ENCODE results near the gene PDZRN4. TPM values are rescaled to one million over a fixed set of nuclear protein-coding genes. Genes with fewer than 3 reads are reported as not detected.

PDZRN4 gene
- total RNA-seq, 2 donors from 2014 or later, result 0.89 to 1.6 TPM

DNA sequence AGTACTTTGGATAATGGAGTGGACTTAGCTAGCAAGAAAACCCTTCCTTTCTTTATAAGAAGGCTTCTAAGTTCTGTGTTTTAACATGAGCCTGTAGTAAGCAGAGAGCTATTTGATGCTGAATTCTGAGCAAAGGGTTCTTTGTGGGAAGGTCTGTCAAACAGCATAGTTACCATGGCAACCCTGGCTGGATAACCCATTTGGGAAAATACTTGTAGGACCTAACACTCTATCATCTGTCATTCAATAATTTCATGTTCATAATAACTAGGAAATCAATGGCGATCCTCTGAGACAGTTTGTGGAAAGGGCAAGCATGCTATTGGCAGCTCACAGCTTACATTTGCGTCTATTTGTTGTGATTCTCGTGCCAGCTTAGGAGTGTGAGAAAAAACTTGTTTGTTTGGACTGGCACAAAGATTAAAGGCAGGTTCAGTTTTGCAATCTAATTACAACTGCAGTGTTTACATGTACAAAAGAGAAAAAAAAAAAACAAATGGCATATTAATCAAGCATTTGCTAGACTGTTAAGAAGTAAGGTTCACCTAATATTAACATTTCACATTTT is 219.2 kb downstream of the PDZRN4 start:
- Histone ChIP-seq H3K4me3 (no peak overlapping the region), H3K27ac (no peak overlapping the region), H3K4me1 (no peaks in the 10 kb centered on the region), H3K27me3 (no peaks in the 10 kb centered on the region), H3K36me3 (no peaks in the 10 kb centered on the region), H3K9me3 (peaks cover 0 to 15% of the 10 kb centered on the region in 2 donors)
- TF ChIP-seq CTCF (IDR thresholded peaks at IDR 0.05), result no peak
- DNase-seq (ENCODE audit: low spot score), result no peak

DNA sequence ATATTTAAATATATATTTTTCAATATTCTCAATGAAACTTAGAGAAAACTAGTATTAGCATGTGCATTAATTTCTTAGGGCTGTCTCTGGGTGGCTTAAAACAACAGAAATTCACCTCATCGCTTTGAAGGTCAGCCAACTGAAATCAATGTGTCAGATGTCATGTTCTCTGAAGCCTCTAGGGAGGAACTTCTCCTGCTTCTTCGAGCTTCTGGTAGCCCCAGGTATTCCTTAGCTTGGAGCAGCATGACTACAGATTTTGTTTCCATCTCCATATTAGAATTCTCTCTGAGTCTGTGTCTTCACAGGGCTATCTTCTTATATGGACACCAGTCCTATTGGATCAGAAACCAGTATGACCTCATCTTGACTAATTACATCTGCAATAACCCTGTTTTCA is 221.5 kb downstream of the PDZRN4 start:
- no peak for TF ChIP-seq CTCF (IDR thresholded peaks at IDR 0.05)
- no peaks in the 10 kb centered on the region for H3K4me1 ChIP-seq
- peaks cover 0 to 17% of the 10 kb centered on the region in 2 donors for H3K9me3 ChIP-seq
- no peak overlapping the region for H3K27ac ChIP-seq
- DNase-seq (ENCODE audit: low spot score), result no peak
- no peaks in the 10 kb centered on the region for H3K36me3 ChIP-seq
- H3K4me3 ChIP-seq, result no peak overlapping the region
- H3K27me3 ChIP-seq, result no peaks in the 10 kb centered on the region

DNA sequence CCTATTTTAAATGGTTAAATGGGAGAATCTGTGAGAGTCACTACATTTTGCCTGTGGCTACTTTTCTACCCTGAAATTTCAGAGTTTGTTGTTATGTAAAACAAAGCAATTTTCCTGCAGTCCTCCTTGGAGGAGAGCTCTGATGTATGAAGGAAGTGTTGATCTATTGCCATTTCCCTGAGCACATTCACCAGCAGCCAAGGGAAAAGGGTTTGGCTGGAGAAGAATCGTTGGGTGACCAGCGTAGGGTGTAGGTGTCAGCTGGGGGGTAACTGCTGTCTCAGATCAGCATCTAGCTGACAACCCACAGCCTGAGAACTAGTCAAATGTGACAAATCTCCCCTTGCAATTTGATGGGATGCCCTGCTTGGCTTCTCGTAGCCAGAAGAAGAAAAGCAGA is 230.5 kb downstream of the PDZRN4 start:
- Histone ChIP-seq H3K9me3 (peaks cover 0 to 10% of the 10 kb centered on the region in 2 donors), H3K27ac (no peak overlapping the region)
- DNase-seq (ENCODE audit: low spot score), result no peak

DNA sequence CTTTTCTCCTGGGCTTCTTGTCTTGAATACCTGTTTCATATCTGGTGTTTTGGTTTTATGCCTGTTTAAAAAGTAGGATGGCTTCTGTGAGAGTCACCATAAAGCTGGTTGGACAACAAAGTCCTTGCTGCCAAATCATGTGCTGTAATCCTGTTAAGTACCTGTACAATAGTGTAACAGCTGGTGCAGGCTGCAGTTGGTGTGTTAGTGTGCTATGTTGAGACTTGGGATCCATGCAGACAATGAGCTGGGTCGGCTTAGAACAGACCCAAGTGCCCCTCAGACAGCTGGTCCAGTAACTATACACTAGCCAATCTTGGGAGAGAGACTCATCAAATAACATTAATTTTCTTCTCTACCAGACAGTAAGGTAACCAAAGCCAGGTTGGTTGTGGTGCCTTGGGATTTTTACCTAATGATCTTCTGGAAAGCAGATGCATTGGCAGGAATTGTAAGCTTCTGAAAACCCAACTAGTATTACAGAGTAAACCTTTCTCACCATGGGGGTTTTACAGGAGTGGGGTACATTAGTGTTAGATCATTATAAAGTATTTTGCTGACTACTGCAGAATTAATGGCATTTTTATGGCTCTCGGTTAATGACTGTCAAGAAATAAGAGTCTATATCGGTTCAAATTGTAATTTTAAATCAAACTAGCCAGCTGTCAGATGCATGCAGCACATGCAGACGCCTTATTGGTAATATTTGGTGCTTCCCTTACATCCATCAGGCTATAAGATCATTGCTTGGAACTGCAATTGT is 231.2 kb downstream of the PDZRN4 start:
- H3K9me3 ChIP-seq, result peaks cover 0 to 5% of the 10 kb centered on the region in 2 donors
- no peak for DNase-seq (ENCODE audit: low spot score)
- no peak overlapping the region for H3K27ac ChIP-seq
- H3K4me1 ChIP-seq, result no peaks in the 10 kb centered on the region
- no peaks in the 10 kb centered on the region for H3K27me3 ChIP-seq
- H3K4me3 ChIP-seq, result no peak overlapping the region
- no peaks in the 10 kb centered on the region for H3K36me3 ChIP-seq
- no peak for TF ChIP-seq CTCF (IDR thresholded peaks at IDR 0.05)

More for the DNA sequence above, 230.5 kb downstream of the PDZRN4 start:
- no peak for TF ChIP-seq CTCF (IDR thresholded peaks at IDR 0.05)
- Histone ChIP-seq H3K27me3 (no peaks in the 10 kb centered on the region), H3K4me1 (no peaks in the 10 kb centered on the region), H3K36me3 (no peaks in the 10 kb centered on the region), H3K4me3 (no peak overlapping the region)

GRCh38 chr12:41424651-41425050 is 236.5 kb downstream of the PDZRN4 start:
- no peaks in the 10 kb centered on the region for H3K27me3 ChIP-seq
- no peak for DNase-seq (ENCODE audit: low spot score)
- TF ChIP-seq CTCF (IDR thresholded peaks at IDR 0.05), result no peak
- H3K9me3 ChIP-seq, result no peaks in the 10 kb centered on the region
- H3K36me3 ChIP-seq, result no peaks in the 10 kb centered on the region
- no peak overlapping the region for H3K4me3 ChIP-seq
- no peaks in the 10 kb centered on the region for H3K4me1 ChIP-seq
- no peak overlapping the region for H3K27ac ChIP-seq
